IPS-18c (cell line): Measurements from ENCODE around the gene NCOA3.
"Not testable (repeated sequence)": the region's sequence is repeated elsewhere in the genome, so short reads cannot be mapped to it uniquely, and the experiment has no call there.

Source experiments
- H3K4me3 ChIP-seq: 2 replicates; pipeline ENCODE4 v1.7.0; 2013; ENCODE audit warnings: low read depth, mild to moderate bottlenecking, low read length, moderate library complexity; ENCODE audit not compliant: insufficient read depth
- H3K9me3 ChIP-seq: one replicate; pipeline ENCODE4 v1.6.1; 2013; ENCODE audit warnings: mild to moderate bottlenecking, low read length, moderate library complexity; ENCODE audit not compliant: control insufficient read depth, insufficient read depth

Gene NCOA3

DNA sequence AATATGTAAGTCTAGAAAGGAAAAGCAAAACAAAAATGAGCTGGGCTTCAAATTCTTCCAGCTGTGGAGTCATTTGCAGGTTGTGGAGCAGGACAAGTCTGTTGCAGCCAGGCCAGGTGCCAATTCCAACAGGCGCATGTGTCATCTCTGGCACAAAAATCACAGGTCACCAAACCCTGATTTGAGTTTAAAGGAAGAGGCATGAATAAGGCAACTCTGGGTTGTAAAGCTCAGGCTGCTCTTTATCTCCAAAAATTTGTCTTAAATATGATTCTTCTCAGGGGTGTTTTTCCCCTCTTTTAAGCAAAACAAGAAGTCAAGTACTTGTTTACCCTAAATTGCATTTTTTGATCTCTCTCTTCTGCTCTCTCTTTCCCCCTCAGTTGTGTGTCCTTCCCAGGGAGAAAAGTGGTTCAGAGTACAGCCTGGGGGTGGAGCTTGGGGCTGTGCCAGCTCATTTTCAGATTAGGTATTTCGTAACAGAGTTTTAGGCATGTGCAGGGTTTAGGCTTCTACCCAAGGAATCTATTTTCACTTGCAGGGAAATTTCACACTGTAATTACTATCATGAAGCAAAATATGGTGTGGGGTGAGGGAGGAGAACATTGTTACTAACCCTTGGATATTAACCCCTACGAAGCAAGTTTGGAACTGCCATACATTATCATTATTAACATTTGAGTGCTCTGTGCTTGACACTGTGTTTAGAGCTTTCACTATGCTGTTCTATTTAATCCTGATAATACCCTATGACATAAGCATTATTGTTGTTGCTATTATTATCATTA, 8.3 kb upstream of the NCOA3 start:
- H3K9me3 ChIP-seq = no peaks in the 10 kb centered on the region
- H3K4me3 ChIP-seq = no peak overlapping the region

DNA sequence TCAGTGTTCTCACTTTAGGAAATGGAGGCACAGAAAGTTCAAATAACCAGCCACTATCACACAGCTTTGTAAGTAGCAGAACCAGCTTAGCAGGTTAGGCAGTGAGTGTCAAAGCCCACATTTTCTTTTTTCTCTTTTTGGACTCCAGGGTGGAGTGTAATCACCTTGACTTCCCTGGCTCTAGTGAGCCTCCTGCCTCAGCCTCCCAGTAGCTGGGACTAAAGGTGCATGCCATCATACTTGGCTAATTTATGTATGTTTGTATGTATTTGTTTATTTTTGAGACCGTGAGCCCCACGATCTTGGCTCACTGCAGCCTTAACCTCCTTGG, 7.8 kb upstream of the NCOA3 start:
- H3K4me3 ChIP-seq = no peak overlapping the region

DNA sequence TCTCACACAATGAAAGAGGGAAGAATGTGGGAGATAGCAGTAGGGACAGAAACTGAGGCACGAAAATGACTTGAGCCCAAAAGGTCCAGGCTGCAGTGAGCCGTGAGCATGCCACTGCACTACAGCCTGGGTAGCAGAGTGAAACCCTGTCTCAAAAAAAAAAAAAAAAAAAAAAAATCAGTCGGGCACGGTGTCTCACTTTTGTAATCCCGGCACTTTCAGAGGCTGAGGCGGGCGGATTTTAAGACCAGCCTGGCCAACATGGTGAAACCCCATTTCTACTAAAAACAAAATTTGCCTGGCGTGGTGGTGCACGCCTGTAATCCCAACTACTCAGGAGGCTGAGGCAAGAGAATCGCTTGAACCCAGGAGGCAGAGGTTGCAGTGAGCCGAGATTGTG, 7.1 kb upstream of the NCOA3 start:
- H3K4me3 ChIP-seq = not testable (repeated sequence)

More for the DNA sequence above, 7.8 kb upstream of the NCOA3 start:
- no peaks in the 10 kb centered on the region for H3K9me3 ChIP-seq

DNA sequence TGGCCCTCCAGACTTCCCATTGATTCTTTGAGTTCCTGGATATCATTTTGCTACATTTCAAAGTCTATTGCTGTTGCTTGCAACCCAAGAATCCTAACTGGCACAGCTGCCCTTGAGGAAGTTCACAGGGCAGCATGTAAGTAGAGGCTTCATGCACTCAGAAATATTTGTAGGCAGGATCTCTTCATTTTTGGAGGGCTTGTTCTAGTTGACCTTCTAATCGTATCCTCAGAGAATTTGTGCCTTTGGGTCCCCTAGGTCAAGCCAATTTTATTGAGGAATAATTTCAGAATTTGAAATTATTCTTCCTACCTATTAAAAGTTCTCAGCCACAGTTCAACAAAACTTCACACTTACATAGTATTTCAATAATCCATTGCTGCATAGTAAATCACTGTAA, 5.6 kb upstream of the NCOA3 start:
- H3K9me3 ChIP-seq = no peaks in the 10 kb centered on the region
- no peak overlapping the region for H3K4me3 ChIP-seq

More for the DNA sequence above, 7.1 kb upstream of the NCOA3 start:
- H3K9me3 ChIP-seq = not testable (repeated sequence)

DNA sequence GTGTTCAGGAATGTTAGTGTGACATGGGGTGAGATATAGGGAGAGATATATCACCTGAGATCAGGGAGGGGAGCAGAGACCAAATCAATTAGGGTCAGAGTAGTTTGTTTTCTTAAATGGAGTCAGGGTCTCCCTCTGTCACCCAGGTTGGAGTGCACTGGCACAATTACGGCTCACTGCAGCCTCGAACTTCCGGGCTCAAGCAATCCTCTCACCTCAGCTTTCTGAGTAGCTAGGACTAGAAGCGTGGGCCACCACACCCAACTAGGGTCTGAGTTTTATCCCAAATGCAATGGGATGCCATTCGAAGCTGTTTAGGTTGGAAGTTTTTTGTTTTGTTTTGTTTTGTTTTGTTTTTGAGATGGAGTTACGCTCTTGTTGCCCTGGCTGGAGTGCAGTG, 3.1 kb upstream of the NCOA3 start:
- no peak overlapping the region for H3K4me3 ChIP-seq
- H3K9me3 ChIP-seq = no peaks in the 10 kb centered on the region

DNA sequence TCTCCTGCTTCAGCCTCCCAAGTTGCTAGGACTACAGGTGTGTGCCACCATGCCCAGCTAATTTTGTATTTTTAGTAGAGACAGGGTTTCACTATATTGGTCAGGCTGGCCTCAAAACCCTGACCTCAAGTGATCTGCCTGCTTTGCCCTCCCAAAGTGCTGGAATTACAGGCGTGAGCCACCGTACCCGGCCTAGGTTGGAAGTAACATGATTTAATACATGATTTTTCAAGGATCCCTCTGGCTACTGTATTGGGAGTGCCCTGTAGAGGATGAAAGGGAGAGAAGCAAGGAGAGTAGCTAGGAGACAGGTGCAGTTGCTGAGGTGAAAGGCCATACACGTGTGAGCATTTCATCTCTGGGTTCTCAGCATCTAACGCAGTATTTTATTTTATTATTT, 2.6 kb upstream of the NCOA3 start:
- no peaks in the 10 kb centered on the region for H3K9me3 ChIP-seq
- H3K4me3 ChIP-seq = no peak overlapping the region

DNA sequence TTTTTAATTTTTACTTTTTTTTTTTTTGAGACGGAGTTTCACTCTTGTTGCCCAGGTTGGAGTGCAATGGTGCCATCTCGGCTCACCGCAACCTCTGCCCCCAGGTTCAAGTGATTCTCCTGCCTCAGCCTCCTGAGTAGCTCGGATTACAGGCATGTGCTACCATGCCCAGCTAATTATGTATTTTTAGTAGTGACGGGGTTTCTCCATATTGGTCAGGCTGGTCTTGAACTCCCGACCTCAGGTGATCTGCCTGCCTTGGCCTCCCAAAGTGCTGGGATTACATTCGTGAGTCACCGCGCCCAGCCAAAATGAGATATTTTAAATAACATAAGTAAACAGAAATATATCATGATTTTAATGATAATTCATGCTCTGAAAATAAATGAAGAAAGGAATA, 1.6 kb upstream of the NCOA3 start:
- not testable (repeated sequence) for H3K9me3 ChIP-seq, H3K4me3 ChIP-seq

DNA sequence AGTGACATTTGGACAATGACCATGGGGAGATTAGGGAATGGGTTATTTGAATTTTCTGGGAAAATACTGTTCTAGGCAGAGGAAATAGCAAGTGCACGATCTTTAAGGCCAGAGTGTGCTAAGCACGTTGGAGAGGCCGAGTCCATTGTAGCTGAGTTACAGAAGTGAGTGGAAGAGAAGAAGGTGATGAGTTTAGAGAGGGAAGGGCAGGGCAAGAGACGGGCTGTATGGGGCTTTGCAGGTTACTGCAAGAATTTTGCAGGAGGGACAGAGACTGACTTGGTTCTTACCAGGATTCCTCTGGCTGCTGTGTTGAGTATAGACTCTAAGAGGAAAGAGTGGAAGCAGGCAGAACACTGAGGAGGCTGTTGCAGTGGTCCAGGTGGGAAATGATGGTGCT, 1.1 kb upstream of the NCOA3 start:
- no peak overlapping the region for H3K4me3 ChIP-seq
- no peaks in the 10 kb centered on the region for H3K9me3 ChIP-seq

DNA sequence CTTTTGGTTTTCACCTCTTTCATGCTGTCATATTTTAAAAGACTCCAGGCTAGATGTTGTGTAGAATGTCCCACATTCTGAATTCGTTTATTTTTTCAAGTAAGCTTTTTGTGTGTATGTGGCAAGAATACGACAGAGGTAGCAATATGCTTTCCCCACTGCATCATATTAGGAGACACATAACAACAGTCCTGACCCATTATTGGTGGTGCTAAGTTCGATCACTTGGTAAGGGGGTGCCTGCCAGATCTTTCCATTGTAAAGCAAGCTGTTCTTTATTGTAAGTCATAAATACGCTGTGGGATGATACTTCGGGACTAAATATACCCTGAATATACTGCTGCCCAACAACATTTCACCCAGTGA, 588 bp upstream of the NCOA3 start:
- peak overlapping the region; percentile 50 for H3K4me3 ChIP-seq
- H3K9me3 ChIP-seq = no peaks in the 10 kb centered on the region

DNA sequence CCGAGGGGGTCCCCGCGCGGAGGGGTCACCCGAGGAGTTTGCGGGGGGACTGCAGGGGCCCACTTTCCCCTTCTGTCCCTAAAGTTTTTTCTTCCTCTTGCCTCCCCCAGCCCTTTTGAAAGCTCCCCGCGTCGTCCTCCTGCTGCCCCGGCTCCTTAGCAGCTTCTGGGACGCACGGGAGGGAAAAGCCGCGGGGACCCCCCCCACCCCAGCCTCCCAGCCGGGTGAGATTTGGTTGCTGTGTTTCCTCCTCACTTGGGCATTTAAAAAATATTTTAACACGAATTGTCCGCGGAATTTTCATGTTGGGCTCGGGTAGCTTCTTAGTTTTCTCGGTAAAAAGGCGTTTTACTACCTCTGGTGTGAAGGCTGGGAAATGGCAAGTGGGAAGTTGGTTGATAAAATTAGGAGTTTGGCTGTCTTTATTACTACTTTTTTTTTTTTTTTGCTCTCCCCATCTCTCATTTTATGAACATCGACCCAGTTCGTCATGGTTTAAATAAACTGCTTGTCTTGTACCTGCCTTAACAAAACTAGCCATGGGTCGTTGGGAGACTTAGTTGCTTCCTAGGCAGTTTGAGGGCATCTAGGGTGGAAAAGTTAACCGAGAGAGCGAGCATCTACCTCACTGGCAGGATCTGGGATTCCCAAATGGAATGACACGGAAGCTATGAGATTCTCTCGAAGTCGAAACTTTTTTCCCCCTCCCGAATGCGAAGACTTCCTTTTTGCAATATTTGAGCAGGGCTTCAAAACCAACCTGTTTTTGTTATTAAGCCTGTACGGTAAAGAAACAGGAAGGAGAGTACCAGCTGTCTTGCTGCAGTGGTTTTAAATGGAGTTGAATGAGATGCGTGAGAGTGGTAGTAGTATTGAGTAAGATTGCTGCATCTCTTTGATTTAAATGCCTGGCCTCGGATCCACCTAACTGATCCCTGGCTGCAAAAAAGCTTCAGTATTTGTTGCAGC, 868 bp downstream of the NCOA3 start:
- Histone ChIP-seq H3K4me3 (peak overlapping the region; percentile 89), H3K9me3 (no peaks in the 10 kb centered on the region)

DNA sequence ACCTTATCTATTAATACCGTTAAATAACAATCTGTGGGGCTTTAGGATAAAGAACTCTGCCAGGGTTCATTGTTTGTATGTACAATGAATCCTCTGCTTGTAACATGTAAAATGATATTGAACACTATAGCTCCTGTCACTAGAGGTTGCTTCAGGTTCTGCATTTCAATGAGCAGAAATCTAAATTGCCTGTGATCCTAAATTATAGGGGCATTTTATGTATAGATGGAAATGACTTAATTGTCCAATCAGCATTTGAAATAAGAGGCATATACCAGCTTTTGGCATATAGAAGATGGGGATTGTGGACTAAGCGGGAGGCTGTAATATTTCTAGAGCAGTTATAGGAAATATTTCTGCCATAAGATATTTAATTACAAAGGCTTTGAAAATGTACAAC, 2.0 kb downstream of the NCOA3 start:
- no peak overlapping the region for H3K4me3 ChIP-seq

DNA sequence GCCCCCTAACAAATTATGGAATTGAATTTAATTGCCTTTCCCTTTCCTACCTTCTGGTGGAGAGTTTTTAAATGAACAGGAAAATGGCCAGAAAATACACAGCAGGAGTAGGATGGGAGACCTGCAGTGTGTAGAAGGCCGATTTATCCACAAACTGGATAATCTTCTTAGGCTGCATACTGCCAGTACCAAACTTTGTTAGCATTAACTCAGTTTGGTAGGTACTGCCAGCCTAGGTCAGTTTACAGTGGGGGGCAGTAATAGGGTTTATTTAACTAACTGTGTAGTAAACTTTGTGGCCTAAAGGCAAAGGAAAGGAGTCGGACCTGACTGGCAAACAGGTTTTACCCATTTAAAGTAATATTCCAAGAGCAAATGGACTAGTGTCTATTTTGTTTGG, 4.6 kb downstream of the NCOA3 start:
- Histone ChIP-seq H3K4me3 (no peak overlapping the region), H3K9me3 (no peaks in the 10 kb centered on the region)

More for the DNA sequence above, 2.0 kb downstream of the NCOA3 start:
- H3K9me3 ChIP-seq = no peaks in the 10 kb centered on the region

DNA sequence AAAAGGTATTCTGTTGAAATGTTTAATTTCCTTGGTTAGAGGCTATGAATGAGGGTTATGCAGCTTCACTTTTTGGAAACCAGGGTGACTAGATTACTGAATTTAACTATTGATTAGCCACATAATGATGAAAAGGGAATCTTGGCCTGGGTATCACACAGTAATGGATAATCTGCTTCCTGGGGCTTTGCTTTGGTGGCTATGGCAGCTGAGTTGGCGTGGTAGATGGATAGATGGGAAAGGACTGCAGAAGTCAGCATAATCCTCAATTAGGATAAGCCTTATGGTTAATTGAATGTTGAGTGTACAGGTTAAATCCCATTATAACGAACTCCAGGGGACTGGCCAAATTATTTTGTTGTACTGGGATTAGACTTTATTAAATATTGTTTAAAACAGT, 5.2 kb downstream of the NCOA3 start:
- H3K9me3 ChIP-seq = no peaks in the 10 kb centered on the region
- H3K4me3 ChIP-seq = no peak overlapping the region

DNA sequence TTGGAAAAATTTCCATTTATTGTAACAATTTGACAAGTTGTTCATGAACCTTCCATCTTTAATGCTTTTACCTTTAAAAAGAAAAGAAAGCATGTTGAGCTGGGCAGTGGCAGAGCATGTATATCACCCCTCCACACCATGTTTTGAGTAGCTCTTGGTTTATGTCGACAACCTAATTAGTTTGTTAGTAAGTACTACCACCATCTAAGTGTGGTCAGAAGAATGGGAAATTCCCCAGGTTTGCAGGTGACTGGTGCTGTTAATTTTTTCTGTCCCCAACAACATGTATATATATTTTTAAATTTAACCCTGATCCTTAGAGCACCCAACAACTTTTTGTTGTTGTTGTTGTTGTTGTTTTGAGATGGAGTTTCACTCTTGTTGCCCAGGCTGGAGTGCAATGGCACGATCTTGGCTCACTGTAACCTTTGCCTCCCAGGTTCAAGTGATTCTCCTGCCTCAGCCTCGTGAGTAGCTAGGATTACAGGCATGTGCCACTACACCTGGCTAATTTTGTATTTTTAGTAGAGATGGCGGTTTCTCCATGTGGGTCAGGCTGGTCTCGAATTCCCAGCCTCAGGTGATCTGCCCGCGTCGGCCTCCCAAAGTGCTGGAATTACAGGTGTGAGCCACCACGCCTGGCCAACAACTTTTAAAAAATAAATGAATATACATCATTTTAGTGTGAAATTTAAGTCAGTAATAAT, 5.7 kb downstream of the NCOA3 start:
- H3K9me3 ChIP-seq, H3K4me3 ChIP-seq: not testable (repeated sequence)

DNA sequence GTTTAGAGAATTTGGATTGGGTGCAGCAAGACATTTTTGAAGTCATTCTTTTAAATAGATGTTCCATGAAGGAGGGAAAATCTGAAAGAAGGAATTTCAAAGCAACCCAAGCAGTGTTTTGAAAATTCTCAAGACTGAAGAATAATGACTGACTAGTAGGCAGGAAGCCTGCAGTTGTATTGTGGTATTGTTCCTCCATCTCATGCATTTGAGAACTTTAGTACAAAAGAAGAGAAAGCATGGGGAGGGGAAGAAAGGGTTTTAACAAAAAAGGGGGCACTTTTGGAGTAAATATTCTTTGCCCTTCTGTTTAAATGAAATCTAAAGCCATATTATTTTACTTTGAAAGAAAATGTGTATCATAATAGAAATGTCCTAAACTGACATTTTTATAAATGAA, 6.6 kb downstream of the NCOA3 start:
- no peaks in the 10 kb centered on the region for H3K9me3 ChIP-seq
- H3K4me3 ChIP-seq = no peak overlapping the region

DNA sequence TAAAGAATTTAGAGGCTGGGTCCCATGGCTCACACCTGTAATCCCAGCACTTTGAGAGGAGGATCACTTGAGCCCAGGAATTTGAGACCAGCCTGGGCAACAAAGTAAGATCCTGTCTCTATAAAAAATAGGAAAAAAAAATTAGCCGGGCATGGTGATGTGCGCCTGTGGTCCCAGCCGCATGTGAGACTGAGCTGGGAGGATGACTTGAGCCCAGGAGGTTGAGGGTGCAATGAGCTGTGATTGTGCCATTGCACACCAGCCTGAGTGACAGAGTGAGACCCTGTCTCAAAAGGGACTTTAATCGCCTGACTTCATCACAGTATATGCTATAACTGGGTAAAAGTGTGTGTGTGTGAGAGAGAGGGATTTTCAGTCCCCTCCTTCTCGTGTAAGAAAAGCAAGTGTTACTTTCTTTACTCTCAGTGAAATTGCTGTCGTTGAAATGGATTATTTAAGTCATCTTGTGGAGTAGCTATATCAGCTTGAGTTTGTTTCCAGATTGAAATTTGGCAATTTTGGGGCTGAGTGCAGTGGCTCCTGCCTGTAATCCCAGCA, 7.5 kb downstream of the NCOA3 start:
- Histone ChIP-seq H3K4me3 (no peak overlapping the region), H3K9me3 (no peaks in the 10 kb centered on the region)

DNA sequence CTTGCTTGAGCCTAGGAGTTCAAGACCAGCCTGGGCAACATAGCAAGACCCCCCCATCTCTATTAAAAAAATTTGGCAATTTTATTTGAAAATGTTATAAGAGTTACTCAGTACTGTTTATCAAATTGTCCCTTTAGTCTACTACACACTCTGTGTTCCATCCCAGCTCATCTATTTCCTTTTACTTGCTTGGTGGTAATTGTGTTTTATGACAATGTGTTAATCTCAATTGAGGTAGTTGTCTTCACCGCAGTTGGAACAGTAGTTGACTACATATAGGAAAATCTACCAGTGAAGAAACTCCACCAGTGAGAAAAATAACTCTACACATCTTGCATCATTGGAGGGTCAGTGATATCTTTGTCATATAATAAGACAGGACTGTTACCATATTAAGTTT, 8.0 kb downstream of the NCOA3 start:
- Histone ChIP-seq H3K4me3 (no peak overlapping the region), H3K9me3 (no peaks in the 10 kb centered on the region)
